ENCODE data around the gene ALKBH4. TPM values are rescaled to one million over a fixed set of nuclear protein-coding genes. Genes with fewer than 3 reads are reported as not detected.

ALKBH4 gene
- total RNA-seq, 1 donor from 2014 or later: 7.0 TPM

GRCh38 chr7:102478314-102479208 lies 13.9 kb upstream of the ALKBH4 start, which contains the start of gene POLR2J:
POLR2J (minus strand) TSS chr7:102478922; CDS start chr7:102478860, 62 bp downstream.
- DNase-seq (ENCODE audit: low spot score): peak; percentile 90

- peak; percentile 22 for DNase-seq (ENCODE audit: low spot score)
Observed at GRCh38 chr7:102474736-102475435, 10.2 kb upstream of the ALKBH4 start.

GRCh38 chr7:102474116-102474515 lies 9.5 kb upstream of the ALKBH4 start:
- peak; percentile 30 for DNase-seq (ENCODE audit: low spot score)

GRCh38 chr7:102473271-102473991 lies 8.8 kb upstream of the ALKBH4 start:
- DNase-seq (ENCODE audit: low spot score): peak; percentile 82

- peak; percentile 87 for DNase-seq (ENCODE audit: low spot score)
Observed at GRCh38 chr7:102472126-102473041, 7.7 kb upstream of the ALKBH4 start.

- DNase-seq (ENCODE audit: low spot score): peak; percentile 72
Observed at GRCh38 chr7:102471791-102472125, 7.1 kb upstream of the ALKBH4 start.

- DNase-seq (ENCODE audit: low spot score): peak; percentile 85
Observed at GRCh38 chr7:102469972-102470825, 5.5 kb upstream of the ALKBH4 start.

- peak; percentile 86 for DNase-seq (ENCODE audit: low spot score)
Observed at GRCh38 chr7:102469351-102469971, 4.8 kb upstream of the ALKBH4 start.

- peak; percentile 78 for DNase-seq (ENCODE audit: low spot score)
Observed at GRCh38 chr7:102468478-102469350, 4.1 kb upstream of the ALKBH4 start.

GRCh38 chr7:102467581-102468477 lies 3.2 kb upstream of the ALKBH4 start:
- no peak for DNase-seq (ENCODE audit: low spot score)

- DNase-seq (ENCODE audit: low spot score): no peak
Observed at GRCh38 chr7:102466097-102466496, 1.4 kb upstream of the ALKBH4 start.

GRCh38 chr7:102463841-102464576 lies 654 bp downstream of the ALKBH4 start:
- DNase-seq (ENCODE audit: low spot score): no peak

GRCh38 chr7:102460467-102460866 lies 4.2 kb downstream of the ALKBH4 start:
- no peak for DNase-seq (ENCODE audit: low spot score)

- no peak for DNase-seq (ENCODE audit: low spot score)
Observed at GRCh38 chr7:102459221-102459844, 5.3 kb downstream of the ALKBH4 start.

GRCh38 chr7:102457352-102457924 lies 7.2 kb downstream of the ALKBH4 start:
- DNase-seq (ENCODE audit: low spot score): no peak

- DNase-seq (ENCODE audit: low spot score): no peak
Observed at GRCh38 chr7:102456327-102456726, 8.3 kb downstream of the ALKBH4 start.
